ENCODE measurements around the gene PKHD1.

PKHD1 gene

GRCh38 chr6:51620971-51621370 is 466.4 kb downstream of the PKHD1 start:
- no peak for DNase-seq (ENCODE audit: low read depth in 2 of 2)

GRCh38 chr6:51619042-51619799 is 468.2 kb downstream of the PKHD1 start:
- no peak for DNase-seq (ENCODE audit: low read depth in 2 of 2)

GRCh38 chr6:51618563-51618962 is 468.9 kb downstream of the PKHD1 start:
- no peak for DNase-seq (ENCODE audit: low read depth in 2 of 2)

GRCh38 chr6:51617751-51618150 is 469.7 kb downstream of the PKHD1 start:
- DNase-seq (ENCODE audit: low read depth in 2 of 2): no peak

- DNase-seq (ENCODE audit: low read depth in 2 of 2): no peak
Observed at GRCh38 chr6:51616243-51616642, 471.2 kb downstream of the PKHD1 start.

- no peak for DNase-seq (ENCODE audit: low read depth in 2 of 2)
Observed at GRCh38 chr6:51614725-51615124, 472.7 kb downstream of the PKHD1 start.

GRCh38 chr6:51613558-51613957 is 473.9 kb downstream of the PKHD1 start:
- DNase-seq (ENCODE audit: low read depth in 2 of 2): no peak

GRCh38 chr6:51608932-51609331 is 478.5 kb downstream of the PKHD1 start:
- no peak for DNase-seq (ENCODE audit: low read depth in 2 of 2)

GRCh38 chr6:51608383-51608782 is 479.0 kb downstream of the PKHD1 start:
- DNase-seq (ENCODE audit: low read depth in 2 of 2): no peak

GRCh38 chr6:51600514-51600913 is 486.9 kb downstream of the PKHD1 start:
- DNase-seq (ENCODE audit: low read depth in 2 of 2): no peak

GRCh38 chr6:51598171-51598570 is 489.2 kb downstream of the PKHD1 start:
- no peak for DNase-seq (ENCODE audit: low read depth in 2 of 2)

- DNase-seq (ENCODE audit: low read depth in 2 of 2): no peak
Observed at GRCh38 chr6:51594981-51595380, 492.4 kb downstream of the PKHD1 start.

GRCh38 chr6:51585264-51585663 is 502.1 kb downstream of the PKHD1 start:
- no peak for DNase-seq (ENCODE audit: low read depth in 2 of 2)

GRCh38 chr6:51584163-51584562 is 503.2 kb downstream of the PKHD1 start:
- DNase-seq (ENCODE audit: low read depth in 2 of 2): no peak

- no peak for DNase-seq (ENCODE audit: low read depth in 2 of 2)
Observed at GRCh38 chr6:51578994-51579393, 508.4 kb downstream of the PKHD1 start.

- DNase-seq (ENCODE audit: low read depth in 2 of 2): no peak
Observed at GRCh38 chr6:51578362-51578761, 509.1 kb downstream of the PKHD1 start.

GRCh38 chr6:51574040-51574439 is 513.4 kb downstream of the PKHD1 start:
- DNase-seq (ENCODE audit: low read depth in 2 of 2): no peak

GRCh38 chr6:51571168-51571567 is 516.2 kb downstream of the PKHD1 start:
- DNase-seq (ENCODE audit: low read depth in 2 of 2): no peak

GRCh38 chr6:51570168-51570921 is 517.1 kb downstream of the PKHD1 start:
- no peak for DNase-seq (ENCODE audit: low read depth in 2 of 2)

GRCh38 chr6:51569594-51569993 is 517.8 kb downstream of the PKHD1 start:
- no peak for DNase-seq (ENCODE audit: low read depth in 2 of 2)

- DNase-seq (ENCODE audit: low read depth in 2 of 2): no peak
Observed at GRCh38 chr6:51568771-51569170, 518.6 kb downstream of the PKHD1 start.

GRCh38 chr6:51565472-51565871 is 521.9 kb downstream of the PKHD1 start:
- DNase-seq (ENCODE audit: low read depth in 2 of 2): no peak
